NT2/D1 (cell line): Measurements from ENCODE around the gene N4BP2L1.

Experiments used
- SUZ12 ChIP-seq: IDR thresholded peaks from 2 replicates; pipeline ENCODE4 v1.6.1; 2011; ENCODE audit not compliant: insufficient read length, insufficient read depth; ENCODE audit errors: extremely low read depth
- YY1 ChIP-seq: IDR thresholded peaks from 2 replicates; pipeline ENCODE4 v1.6.1; 2011; ENCODE audit not compliant: insufficient read length, insufficient read depth
- ZNF274 ChIP-seq: IDR thresholded peaks from 2 replicates; pipeline ENCODE4 v1.6.1; 2011; ENCODE audit warnings: mild to moderate bottlenecking, low read depth, low read length

DNA sequence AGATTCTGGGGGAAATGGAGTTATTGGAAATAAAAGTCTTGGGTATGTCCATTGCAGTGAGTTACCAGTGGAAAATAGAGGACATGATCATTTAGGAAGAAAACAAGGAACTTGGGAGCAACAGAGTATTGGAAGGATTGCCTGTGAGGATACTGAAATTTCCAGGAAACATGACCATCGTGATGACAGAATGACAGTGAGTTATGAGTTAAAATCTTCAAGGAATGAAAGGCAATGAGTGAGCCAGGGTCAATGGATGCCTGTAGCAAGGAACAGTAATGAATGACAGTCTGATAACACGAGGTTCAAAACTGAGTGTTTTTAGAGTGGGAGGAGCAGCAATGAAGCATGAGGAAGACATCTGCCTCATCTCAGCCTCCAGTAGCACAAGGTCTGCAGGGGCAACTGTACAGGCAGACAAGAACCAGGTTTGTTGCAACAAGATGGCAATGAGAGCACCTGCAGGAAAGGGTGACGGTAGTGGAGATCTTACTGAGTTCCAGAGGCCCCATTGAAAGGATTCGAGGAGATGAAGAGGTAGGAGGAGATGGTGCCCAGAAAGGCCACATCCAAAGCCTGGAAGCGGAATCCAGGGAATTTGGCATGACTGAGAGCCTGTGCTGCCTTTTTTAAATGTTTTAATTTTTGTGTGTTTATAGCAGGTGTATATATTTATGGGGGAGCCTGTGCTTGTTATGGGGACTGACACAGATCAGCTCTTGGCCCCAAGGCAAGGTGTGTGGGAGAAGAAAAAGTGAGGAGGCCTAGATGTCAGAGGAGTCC, 43.9 kb downstream of the N4BP2L1 start:
- TF ChIP-seq SUZ12 (no peak), ZNF274 (no peak), YY1 (no peak)
